Measurements from ENCODE around the gene PODNL1.
"Not testable (repeated sequence)": the region's sequence is repeated elsewhere in the genome, so short reads cannot be mapped to it uniquely, and the experiment has no call there.

Gene PODNL1

GRCh38 chr19:13938301-13939064, at the start of gene PODNL1:
TSS of gene PODNL1 (minus strand) at chr19:13938417. CDS start at chr19:13938181, 236 bp downstream.
- no peak for DNase-seq

GRCh38 chr19:13987101-13987890, 49.1 kb upstream of the PODNL1 start:
- no peak for DNase-seq

GRCh38 chr19:13986348-13986904, 48.2 kb upstream of the PODNL1 start:
- DNase-seq: peak; percentile 69

GRCh38 chr19:13985771-13986347, 47.6 kb upstream of the PODNL1 start:
- peak; percentile 46 for DNase-seq

GRCh38 chr19:13984875-13985741, 46.9 kb upstream of the PODNL1 start:
- DNase-seq: peak; percentile 7

- no peak for DNase-seq
Observed at GRCh38 chr19:13984186-13984585, 46.0 kb upstream of the PODNL1 start.

GRCh38 chr19:13983213-13983889, 45.1 kb upstream of the PODNL1 start:
- DNase-seq: peak; percentile 81

- DNase-seq: no peak
Observed at GRCh38 chr19:13982773-13983172, 44.6 kb upstream of the PODNL1 start.

- DNase-seq: peak; percentile 13
Observed at GRCh38 chr19:13981988-13982501, 43.8 kb upstream of the PODNL1 start.

GRCh38 chr19:13981467-13981866, 43.2 kb upstream of the PODNL1 start:
- no peak for DNase-seq

GRCh38 chr19:13981021-13981420, 42.8 kb upstream of the PODNL1 start:
- no peak for DNase-seq

- DNase-seq: no peak
Observed at GRCh38 chr19:13980340-13980739, 42.1 kb upstream of the PODNL1 start.

GRCh38 chr19:13979686-13980085, 41.5 kb upstream of the PODNL1 start:
- no peak for DNase-seq

- DNase-seq: no peak
Observed at GRCh38 chr19:13979244-13979615, 41.0 kb upstream of the PODNL1 start.

GRCh38 chr19:13978351-13979243, 40.4 kb upstream of the PODNL1 start:
- DNase-seq: no peak

GRCh38 chr19:13977803-13978202, 39.6 kb upstream of the PODNL1 start:
- no peak for DNase-seq

- no peak for DNase-seq
Observed at GRCh38 chr19:13976446-13976845, 38.2 kb upstream of the PODNL1 start.

GRCh38 chr19:13975870-13976269, 37.7 kb upstream of the PODNL1 start:
- no peak for DNase-seq

GRCh38 chr19:13974073-13974472, 35.9 kb upstream of the PODNL1 start:
- DNase-seq: peak; percentile 85

- DNase-seq: not testable (repeated sequence)
Observed at GRCh38 chr19:13973479-13973878, 35.3 kb upstream of the PODNL1 start.
